Measurements from ENCODE around the gene NFYA.

NFYA gene

DNA sequence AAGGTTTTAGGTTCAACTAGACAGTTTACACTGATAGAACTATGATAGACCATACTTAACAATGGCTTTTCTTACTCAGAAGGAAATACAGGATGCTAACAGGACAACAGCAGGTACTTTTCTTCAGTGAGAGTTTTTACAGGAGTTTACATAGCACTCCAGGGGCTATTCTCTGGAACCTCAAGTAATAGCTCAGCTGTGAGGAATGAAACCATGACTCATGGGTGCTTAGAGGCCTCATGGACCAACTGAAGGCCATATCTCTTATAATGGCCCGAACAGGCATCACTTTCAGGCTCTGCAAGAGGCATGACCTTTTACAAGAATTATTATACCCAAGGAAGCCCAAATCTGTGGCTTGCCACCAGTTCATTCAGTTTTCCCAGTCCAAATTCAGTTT is 49.6 kb downstream of the NFYA start:
- DNase-seq = no peak

DNA sequence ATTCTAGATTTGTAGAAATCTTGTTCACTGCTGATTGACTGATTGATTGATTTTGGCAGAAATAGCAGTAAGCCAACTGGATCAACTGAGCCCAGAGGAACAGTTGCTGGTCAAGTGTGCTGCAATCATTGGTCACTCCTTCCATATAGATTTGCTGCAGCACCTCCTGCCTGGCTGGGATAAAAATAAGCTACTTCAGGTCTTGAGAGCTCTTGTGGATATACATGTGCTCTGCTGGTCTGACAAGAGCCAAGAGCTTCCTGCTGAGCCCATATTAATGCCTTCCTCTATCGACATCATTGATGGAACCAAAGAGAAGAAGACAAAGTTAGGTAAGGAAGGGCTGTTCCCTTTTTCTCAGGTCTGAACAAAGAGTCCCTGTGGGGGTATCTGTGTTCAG is 50.1 kb downstream of the NFYA start:
- DNase-seq = no peak

DNA sequence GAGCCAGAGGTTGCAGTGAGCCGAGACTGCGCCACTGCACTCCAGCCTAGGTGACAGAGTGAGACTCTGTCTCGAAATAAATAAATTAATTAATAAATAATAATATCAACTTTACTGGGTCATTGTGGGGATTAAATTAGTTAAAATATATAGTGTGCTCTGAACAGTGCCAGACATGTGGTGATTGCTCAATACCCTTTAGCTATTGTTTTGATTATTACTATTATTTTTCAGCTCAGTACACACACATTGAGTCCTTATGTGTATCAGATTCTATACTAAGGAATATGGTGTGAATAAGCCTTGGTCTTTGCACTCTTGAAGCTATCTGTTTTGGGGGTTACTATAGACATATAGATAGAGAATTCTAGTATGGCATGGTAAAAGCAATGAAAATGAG is 52.5 kb downstream of the NFYA start:
- DNase-seq = no peak

DNA sequence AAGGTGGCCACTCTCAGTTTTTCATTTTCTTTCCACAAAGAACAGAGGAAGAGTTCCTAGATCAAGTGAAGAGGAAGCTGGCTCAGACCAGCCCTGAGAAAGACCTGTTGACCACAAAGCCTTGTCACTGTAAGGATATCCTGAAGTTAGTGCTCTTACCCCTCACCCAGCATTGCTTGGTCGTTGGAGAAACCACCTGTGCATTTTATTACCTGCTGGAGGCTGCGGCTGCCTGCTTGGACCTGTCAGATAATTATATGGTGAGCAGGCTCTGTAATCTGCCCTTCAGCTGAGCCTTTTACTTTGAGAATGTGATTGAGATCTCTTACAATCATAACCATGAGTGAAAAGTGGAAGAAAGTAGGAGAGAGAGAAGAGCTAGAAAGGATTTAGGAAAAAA is 59.5 kb downstream of the NFYA start:
- no peak for DNase-seq

DNA sequence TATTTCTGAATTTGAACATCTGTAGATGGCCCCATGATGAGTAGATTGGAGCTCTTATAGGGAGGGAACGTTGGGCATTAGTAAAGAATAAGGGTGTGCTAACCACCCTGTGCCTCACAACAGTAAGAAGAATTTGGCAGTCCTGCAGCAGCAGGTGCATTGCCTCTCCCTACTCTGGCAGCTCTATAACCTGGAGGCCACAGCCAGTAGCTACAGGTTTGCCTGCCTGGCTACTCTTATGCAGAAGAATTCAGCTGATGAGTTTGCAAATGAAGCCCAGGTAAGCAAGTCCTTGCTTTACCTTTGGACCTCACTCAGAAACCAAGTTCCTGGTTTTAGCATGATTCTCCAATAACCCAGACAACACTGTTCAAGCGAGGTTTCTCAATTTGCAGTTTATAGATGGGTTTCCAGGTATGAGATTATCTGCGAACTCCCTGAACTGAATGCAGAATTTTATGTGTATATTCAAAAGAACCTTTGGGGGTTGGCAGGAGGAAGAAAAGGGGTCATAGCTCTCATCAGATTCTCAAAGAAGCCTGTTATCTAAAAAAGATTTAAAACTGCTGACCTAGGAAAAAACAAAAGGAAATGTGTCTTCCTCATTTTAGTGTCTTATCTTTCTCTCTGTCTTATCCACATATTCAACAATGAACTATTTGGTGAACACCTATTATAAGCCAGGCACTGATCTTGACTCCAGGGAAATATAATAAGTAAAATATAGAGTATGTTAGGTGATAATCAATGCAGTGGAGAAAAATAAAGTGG is 62.5 kb downstream of the NFYA start:
- DNase-seq = no peak

DNA sequence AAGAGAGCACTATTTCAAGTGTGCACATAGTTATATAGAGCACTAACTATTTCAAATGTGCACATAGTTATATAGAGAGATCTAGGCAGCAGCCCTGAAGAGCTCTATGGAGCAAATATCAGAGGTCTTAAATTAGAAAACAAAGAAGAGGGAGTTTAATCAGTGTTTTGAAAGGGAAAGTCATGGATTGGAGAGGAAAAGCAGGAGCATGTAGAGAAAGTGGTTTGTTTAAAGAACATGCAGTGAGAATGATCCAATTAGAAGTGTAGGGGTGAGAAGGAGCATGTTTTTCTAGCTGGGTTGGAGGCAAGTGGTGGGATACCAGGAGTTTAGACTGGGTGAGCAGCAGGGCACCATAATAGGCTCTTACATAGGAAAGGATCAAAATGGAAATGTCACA is 64.1 kb downstream of the NFYA start:
- DNase-seq = no peak

DNA sequence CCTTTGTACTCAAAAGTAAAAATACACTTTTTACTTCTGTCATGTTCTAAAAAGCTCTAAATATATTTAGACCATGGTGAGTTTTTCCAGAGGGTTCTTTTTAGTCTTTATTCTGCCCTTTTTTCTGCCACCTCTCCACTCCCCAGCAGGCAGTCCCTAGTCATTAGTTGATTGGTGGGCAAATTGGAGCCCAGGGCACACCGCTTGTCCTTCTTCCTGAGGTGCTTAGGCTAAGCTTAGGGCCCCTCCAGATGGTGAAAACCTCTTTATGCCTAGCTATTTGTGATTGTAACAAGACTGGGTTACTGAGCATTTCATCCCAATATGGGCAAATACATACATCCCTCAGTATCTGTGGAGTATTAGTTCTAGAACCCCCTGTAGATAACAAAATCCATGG is 75.1 kb downstream of the NFYA start:
- DNase-seq = no peak
